ENCODE measurements around the gene CLNK.
A peak's percentile ranks its signal among the peaks of the same experiment; 100 is the strongest.
"Not testable (repeated sequence)": the region's sequence is repeated elsewhere in the genome, so short reads cannot be mapped to it uniquely, and the experiment has no call there.

The CLNK gene

GRCh38 chr4:10574553-10574952, 110.0 kb downstream of the CLNK start:
- DNase-seq, result not testable (repeated sequence)

- DNase-seq, result no peak
Measured at GRCh38 chr4:10571909-10572308, 112.7 kb downstream of the CLNK start.

- no peak for DNase-seq
Measured at GRCh38 chr4:10569491-10569890, 115.1 kb downstream of the CLNK start.

GRCh38 chr4:10567766-10568165, 116.8 kb downstream of the CLNK start:
- DNase-seq, result no peak

GRCh38 chr4:10565166-10565780, 119.3 kb downstream of the CLNK start:
- DNase-seq, result no peak

- peak; percentile 59 for DNase-seq
Measured at GRCh38 chr4:10554694-10555093, 129.9 kb downstream of the CLNK start.

GRCh38 chr4:10554121-10554520, 130.4 kb downstream of the CLNK start:
- no peak for DNase-seq

- DNase-seq, result no peak
Measured at GRCh38 chr4:10552591-10553280, 131.8 kb downstream of the CLNK start.

- DNase-seq, result no peak
Measured at GRCh38 chr4:10535912-10536311, 148.7 kb downstream of the CLNK start.

GRCh38 chr4:10534820-10535219, 149.7 kb downstream of the CLNK start:
- DNase-seq, result peak; percentile 6

GRCh38 chr4:10532155-10532554, 152.4 kb downstream of the CLNK start:
- DNase-seq, result no peak

GRCh38 chr4:10530137-10530786, 154.3 kb downstream of the CLNK start:
- DNase-seq, result no peak

- DNase-seq, result no peak
Measured at GRCh38 chr4:10529291-10530136, 155.1 kb downstream of the CLNK start.

- DNase-seq, result no peak
Measured at GRCh38 chr4:10527438-10527837, 157.1 kb downstream of the CLNK start.

- no peak for DNase-seq
Measured at GRCh38 chr4:10526429-10527222, 157.9 kb downstream of the CLNK start.

- DNase-seq, result no peak
Measured at GRCh38 chr4:10524196-10524833, 160.3 kb downstream of the CLNK start.

- DNase-seq, result peak; percentile 83
Measured at GRCh38 chr4:10521424-10521823, 163.1 kb downstream of the CLNK start.

- no peak for DNase-seq
Measured at GRCh38 chr4:10509733-10510132, 174.8 kb downstream of the CLNK start.

GRCh38 chr4:10506077-10506476, 178.5 kb downstream of the CLNK start:
- DNase-seq, result no peak

- no peak for DNase-seq
Measured at GRCh38 chr4:10504570-10505179, 179.9 kb downstream of the CLNK start.

- no peak for DNase-seq
Measured at GRCh38 chr4:10502717-10503116, 181.9 kb downstream of the CLNK start.

- DNase-seq, result no peak
Measured at GRCh38 chr4:10500776-10501175, 183.8 kb downstream of the CLNK start.
